ENCODE data around the gene RPS15A.

RPS15A gene

DNA sequence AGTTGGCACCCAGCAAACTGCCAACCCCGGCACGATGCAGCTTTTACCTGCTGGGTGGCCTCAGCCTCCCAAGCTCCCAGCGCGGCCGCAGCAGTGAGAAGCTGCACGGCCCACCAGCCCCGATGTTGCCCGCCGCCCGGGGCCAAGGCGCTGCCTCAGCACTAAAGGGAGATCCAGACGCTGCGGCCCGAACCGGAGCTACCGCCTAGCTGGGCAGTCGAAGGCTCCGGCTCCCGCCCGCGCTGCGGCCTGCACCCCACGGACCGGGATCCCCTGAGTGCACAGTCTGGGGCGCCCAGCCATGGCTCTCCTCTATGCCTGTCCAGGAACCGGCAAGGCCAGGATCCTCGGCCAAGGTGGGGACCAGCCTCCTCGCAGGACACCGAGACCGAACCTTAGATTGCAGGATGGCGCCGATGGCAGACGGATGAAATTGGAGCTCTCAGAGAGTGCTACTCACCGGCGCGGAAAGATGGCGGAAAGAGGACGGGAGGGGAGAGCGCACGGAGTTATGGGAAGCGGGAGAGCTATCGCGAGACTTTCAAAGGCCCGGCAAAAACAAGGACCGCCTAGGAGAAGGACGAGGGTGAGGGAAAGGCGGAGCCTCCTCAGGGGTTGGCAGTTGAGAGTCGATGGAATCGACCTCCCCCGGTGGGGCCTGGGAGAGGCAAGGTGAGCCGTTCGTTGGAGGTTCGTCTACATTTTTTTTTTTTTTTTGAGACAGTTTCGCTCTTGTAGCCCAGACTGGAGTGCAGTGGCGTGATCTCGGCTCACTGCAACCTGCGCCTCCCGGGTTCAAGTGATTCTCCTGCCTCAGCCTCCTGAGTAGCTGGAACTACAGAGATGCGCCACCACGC is at the start of gene RPS15A:
RPS15A (minus strand) TSS at position 485 of the 857 bp plus-strand sequence. CDS start 1,221 bp downstream, outside the sequence.
- peak; percentile 97 for DNase-seq

DNA sequence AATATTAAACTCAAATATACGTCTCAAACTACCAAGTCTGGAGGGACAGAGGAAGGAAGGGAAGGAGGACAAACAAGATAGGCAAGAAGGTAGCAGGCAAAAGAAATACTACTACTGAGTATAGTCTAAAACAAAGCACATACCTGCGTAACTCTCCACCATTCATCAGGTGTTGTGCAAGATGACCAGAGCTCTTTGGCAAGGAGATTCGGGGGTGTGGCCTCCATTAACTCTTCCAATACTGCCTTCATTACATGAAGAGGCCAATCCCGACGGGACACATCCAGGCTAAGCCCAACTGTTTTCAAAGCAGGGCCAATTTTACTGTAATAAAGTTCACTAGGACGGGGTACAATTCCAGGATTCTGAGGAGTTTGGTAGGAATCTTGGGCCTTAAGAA is 49.4 kb upstream of the RPS15A start:
- DNase-seq, result no peak

DNA sequence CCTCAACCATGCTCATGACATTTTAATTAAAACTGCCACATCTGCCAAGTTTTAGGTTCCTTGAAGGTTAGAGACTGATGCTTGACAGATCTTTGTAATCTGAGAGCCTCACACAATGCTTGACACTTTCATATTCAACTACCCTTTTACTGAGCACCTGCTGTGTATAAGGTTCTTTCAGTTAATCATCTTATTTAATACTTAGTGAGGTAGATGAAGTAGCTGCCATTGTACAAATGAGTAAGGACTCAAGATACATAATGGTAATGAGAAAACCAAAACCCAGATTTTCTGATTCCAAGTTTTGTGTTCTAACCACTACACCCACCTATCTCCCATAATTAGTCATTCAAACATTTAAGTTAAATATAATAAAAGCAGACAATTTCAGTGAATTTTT is 46.6 kb upstream of the RPS15A start:
- DNase-seq, result no peak

DNA sequence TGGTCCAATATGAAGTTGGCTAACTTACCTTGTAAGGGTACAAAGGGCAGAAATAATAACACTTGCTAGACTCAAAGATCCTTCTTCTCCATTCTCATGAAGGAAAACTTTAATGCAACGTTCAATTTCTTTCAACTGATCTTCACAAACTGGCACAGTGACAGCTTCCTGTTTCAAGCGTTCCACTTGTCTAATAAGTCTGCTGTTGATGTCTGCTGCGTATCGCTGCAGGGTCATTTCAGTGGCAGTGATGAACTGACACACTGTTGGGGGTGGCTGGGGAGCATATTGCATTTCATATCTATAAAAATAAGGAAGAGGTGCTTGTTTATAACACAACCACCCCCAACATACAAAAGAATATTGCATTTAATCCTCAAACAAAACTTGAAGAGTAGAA is 44.7 kb upstream of the RPS15A start:
- DNase-seq, result no peak

DNA sequence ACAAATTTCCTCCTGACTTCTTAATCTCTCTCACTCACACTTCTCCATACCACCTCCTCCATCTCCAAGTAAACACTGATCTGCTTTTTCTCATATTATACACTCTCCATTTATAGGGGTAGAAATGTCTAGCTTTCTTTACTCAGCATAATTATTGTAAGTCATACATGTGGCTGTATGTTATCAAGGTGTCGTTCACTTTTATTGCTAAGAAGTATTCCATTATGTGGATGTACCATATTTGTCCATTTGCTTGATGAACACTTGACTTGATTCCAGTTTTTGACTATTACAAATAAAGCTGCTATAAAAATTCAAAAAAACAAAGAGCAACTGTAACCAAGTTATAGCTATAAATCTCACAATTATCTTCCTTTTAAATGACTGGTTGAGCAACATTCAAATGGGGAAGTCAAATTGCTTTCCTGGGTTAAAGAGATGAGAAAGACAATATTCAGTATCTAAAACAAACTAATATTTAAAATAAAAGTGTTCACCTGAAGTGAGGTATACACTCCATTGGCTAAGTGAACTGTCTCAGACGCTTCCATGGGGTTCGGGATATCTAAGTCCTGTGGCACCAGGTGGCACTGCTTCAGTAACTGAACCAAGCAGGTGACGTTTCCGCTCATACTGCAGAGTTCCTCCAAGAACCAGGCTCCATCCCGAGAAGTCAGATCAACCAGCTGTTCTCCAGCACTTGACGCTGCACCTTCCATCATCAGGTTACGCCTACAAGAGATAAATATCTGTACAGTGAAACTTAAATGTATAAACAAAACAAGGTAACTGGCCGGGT is 43.8 kb upstream of the RPS15A start:
- DNase-seq, result no peak

DNA sequence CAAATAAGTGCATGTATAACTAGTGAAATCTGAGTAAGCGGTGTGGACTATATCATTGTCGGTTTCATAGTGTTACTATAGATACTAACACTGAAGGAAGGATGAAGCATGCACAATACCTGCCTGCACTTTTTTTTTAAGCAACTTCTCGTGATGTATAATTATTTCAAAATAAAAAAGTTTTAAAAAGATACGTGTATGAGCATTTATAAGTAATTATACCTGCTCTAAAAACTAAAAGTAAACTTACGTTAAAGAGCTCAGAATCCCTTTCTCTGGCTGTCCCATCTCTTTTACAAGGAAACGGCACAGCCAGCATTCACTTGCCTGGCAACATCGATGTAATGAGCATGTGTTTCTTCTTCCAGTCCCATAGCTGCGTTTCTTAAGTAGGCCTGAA is 42.5 kb upstream of the RPS15A start:
- no peak for DNase-seq

DNA sequence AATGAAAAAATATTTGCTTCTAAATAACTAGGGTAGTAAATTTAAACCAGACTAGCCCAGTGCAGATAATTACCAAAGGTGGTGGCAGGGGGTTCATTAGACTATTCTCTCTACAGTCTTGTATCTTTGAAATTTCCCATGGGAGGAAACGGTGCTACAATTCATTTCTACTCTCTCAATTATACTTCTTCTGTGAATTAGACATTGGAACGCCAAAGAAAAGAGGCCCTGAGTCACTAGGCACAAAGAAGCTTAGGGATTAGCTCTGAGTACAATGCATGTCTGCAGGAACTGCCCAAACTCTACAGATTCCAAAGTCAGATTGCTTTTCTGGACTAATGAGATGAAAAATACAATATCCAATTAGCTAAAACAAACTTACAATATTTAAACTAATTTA is 41.9 kb upstream of the RPS15A start:
- DNase-seq, result no peak

DNA sequence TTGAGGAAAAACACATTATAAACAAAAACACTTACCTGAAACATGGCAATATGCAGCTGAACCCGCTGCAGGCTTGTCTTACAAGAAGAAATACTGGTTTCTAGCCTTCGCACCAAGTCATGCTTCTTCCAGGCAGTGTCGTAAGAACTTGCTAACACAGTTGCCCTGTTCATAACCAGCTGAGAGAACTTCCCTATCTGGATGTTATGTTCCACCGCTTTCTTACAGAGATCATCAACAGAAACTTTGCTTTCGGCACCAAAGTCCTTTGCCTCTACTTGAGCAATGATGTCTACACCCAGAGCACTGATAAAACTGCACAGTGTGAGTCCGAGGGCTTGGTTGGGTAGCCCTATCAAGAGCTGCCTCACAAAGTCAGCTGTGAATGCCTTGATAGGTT is 39.1 kb upstream of the RPS15A start:
- no peak for DNase-seq

DNA sequence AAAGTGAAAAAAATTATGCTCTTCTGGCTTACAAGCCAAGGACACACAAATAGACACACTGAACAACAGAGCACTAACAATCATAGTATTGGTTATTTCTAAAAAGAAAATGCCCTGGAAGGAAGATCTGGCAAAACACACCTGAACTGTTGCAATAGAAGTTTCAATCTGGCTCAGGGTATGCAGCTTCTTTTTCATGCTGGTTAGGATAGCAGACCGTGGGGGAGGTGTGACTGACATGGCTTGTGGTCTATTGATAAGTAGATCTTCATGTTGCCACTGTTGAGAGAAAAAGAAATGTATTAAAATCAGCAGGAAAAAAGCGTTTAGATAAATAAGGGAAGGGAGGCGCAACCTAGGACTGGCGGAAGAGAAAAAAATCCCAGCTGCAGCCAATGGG is 37.8 kb upstream of the RPS15A start:
- DNase-seq, result no peak

DNA sequence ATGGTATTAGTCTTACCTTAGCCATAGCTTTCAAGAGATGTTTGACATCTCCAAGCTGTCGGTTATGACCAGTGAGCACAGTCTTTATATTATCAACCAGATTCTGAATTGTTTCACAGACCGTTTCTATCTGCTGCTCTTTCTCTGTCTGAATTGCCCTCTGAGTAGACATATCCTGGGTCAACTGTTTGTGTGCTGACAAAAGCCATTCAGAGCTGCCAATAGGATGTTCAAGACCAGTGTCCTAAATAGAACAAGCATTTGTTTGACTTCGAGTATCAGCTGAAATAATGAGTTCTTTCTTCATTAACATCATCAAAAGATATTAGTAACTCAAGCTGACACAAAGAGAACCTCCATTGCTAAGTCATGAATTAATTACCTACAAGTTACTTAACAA is 26.2 kb upstream of the RPS15A start:
- no peak for DNase-seq

DNA sequence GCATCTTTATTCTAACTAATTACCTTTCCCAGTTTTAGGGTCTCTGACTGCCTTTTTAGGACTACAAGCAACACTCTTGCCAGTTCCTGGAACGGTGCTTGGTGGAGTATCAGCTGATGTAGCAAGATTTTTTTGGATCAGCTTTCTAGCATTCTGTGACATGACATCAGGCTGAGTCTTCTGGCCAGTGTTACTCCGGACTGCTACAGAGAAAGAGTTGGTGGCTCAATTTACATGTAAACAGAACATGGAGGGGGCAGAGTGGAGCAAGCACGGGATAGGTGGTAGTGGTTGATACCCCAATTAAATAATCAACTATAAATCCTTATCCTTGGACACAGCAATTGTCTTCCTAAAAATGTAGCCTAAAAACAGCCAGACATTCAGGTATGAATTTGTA is 21.8 kb upstream of the RPS15A start:
- DNase-seq, result no peak

DNA sequence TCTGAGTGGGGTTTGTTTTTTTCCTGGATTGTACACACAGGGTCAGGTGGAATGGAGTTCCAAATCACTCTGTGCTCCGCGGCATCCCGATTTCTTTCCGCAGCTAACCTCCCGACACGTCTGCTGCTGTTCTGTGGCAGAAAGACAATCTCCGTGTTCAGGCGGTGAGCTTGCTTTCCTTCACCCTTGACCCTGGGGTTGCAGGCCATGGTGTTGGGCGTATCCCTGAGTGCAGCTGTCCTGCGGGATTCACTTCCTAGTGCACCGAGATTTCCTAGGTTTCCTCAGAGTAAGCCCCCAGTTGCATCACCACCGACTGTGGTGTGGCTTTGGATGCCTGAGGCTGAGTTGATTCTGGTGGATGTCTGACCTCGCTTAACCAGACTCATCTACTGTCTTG is 19.0 kb upstream of the RPS15A start:
- DNase-seq, result no peak

DNA sequence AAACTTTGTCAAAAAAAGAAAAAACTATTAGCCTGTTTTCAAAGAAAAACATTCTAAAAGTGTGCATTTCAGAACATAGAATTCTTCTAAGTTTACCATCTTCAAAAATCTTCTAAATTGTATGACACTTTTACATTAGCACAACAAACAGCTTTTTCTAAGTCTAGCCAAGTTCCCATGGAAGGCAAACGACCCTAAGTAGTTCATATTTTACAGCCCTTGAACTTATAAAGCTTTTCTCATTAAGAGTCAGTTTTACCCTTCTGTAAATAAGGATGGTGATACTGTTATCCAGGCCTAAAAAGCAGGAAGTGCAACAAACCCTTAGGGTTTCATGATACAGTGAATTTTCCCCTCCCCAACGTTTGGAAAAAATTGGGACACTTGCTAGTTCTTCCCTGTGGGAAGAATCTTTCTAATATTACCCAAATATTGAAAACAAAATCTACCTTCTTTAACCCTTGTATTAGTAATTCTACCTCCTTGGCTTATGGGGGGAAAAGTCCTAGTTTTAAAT is 15.2 kb upstream of the RPS15A start:
- no peak for DNase-seq

DNA sequence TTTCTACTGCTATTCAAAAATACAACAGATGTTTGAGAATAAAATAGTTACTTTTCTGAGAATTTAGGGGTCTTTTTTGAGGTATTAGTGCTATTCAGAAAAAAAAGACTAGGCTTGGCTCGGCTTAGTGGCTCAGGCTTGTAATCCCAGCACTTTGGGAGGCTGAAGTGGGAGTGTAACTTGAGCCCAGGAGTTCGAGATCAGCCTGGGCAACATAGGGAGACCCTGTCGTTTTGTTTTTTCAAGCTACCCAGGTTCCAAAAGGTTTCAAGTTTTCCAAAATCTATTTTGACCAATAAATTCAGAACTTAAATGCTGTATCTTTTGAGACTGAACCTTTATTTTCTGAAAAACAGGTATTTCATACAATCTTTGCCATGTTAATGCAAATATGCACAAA is 14.4 kb upstream of the RPS15A start:
- DNase-seq, result no peak

DNA sequence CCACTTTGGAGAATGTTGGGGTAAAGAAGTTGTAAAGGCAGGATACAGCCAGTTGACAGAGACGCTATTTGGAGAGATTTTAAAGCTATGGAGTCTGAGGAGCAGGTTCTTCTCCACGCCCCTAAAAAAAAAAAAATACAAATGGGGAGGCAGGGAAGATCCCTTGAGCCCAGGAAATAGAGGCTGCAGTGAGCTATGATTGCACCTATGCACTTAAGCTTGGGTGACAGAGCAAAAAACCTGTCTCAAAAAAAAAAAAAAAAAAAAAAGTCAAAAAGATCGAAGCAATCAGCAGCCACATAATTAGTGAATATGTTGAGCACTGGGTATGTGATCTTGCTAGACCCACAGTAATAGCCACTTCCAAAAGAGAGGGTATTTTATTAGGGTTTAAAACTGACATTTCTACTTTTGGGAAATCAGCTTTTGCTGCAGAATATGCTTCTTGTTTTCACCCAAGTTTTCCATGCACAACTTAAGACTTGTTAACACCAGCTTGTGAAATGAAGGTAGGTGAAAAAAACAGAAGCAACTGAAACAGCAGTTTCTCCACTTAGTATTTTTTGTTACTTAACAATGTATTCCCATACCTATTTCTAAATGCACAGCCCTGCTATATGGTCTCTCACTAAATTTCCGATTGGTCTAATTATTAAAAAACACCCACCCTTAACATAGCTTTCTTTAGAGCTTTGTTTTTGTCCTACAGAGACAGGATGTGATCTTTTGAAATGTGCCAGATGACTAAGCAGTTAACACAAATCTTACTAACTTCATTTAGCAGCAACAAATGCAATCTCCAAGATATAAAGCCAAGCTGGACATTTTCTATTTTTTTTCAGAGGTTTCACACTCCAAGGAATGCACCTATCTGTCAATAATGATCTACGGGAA is 13.7 kb upstream of the RPS15A start:
- no peak for DNase-seq

DNA sequence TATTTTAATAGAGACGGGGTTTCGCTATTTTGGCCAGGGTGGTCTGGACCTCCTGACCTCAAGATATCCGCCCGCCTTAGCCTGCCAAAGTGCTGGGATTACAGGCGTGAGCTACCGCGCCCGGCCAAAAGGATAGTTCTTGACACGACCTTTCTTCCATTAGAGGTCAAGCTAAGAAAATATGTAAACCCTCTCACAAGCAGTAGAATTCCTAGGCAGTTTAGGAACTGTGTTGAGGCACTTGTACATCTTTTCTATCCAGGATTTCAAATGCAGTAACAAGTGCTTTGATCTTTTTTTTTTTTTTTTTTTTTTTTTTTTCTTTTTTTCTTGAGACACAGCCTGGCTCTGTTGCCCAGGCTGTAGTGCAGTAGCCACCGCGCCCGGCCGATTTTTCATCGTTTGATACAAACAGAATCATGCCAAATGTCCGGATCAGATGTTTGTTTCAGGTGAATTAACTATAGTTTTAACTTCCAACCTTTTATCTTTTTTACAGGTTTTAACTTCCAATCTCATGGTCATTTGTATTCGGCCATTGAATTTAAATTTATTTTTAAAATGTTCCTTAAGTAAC is 12.7 kb upstream of the RPS15A start:
- no peak for DNase-seq

DNA sequence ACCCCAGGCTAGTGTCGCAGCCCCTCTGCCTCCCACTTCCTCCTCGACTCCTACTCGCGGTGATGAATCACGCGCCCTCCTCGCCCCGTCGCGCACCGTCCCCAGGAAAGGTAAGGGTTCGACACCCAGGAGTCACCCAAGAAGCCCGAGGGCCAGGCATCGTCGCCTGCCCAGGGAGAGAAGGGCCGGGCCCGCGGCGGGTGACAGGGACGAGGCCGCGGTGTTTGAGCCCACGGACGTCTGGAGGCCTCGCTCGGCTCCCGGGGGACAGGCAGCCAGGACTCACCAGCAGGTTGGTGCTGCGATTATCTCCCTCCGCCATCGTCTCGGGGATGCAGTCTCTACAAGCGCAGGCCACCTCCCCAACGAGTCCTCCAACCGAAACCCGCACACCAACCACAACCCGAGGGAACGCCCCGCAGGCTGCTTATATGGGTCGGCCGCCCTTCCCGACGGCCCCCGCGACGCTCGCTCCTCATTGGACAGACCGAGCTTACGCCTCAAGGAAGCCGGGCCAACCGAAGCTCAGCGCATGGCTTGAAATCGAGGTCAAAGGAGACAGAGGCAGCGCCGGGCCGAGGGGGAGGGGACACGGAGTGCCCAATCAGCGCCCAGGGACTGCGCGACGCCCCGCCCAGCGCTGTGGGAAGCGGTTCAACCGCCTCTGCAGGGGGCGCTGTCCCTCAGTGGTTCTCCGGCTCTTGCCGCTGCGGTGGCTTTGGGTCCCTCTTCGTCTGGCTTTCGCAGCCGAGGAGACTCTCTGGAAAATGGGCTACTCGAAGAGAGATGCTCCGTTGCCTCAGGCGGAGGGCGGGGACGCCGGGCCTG is 11.2 kb upstream of the RPS15A start, which contains the start of gene ARL6IP1:
ARL6IP1 (minus strand) TSS at position 405 of the 828 bp plus-strand sequence; CDS start at position 322, 83 bp downstream.
- peak; percentile 99 for DNase-seq

DNA sequence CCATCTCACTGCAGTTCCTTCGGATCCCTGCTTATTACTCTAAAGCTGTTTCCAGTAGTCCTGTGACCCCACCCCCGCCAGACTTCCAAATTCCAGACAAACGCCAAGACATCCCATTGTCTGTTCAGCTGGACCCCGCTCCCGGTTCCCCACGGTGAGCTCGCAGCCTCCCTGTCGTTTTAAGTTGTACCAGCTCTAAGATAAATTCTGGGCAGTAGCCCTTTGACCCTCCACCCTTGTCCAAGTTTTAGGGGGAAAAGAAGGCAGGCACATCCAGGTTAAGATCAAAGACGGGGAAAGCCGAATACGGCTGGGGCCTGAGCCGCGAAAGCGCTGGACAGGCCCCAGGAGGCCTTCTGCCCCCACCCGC is 10.6 kb upstream of the RPS15A start:
- no peak for DNase-seq

DNA sequence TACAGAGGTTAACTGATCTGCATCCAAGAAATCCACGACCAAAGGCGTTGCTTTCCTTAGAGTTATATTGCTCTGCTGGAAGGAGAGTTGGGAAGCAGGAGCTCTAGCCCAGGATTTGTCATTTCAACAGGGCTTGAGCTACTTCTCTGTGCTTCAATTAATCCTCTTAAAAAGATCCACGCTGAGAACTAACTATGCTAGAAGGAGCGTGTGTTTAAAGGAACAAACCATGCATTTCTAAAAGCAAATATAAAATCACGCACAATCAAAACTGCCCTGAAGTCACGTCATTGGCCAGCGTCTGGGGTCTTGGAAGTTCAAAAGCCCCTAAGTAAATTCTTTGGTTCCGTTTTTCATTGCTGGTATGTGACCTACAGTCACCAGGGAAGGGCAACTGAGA is 10.2 kb upstream of the RPS15A start:
- no peak for DNase-seq

DNA sequence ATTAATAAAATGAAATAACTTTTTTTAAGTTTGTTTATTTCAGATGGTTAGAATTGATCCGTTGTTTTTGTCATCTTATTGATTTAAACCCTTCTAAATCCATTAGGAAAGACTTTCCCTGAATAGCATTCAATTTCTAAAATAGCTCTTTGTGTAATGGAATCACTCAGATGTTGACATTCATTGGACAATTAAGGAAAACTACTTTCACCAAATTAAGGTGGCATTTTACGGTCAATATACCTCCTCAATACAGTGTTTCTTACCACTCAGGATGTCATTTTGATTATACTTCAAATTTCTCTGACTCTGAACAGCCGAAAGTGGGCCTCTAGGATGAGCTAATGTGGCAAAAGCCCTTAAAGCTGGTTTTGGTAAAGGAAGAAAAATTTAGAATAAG is 9.4 kb upstream of the RPS15A start:
- DNase-seq, result no peak

DNA sequence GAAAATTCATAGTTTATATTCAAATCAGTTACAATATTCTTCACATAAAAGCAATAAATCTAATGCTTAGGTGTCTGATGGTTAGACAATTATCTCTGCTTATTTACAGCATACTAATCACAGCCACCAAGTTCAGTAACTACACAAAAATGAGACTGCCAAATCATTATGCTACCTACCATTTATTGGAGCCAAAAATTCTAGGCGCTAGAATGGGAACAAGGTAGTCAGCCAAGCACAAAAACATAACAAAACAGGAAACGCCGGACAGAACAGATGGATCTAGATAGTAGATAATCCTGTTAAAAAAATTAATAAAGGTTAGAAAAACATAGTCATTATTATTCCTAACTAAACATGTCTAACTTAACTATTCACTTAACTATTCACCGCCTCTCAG is 7.6 kb upstream of the RPS15A start:
- DNase-seq, result no peak

DNA sequence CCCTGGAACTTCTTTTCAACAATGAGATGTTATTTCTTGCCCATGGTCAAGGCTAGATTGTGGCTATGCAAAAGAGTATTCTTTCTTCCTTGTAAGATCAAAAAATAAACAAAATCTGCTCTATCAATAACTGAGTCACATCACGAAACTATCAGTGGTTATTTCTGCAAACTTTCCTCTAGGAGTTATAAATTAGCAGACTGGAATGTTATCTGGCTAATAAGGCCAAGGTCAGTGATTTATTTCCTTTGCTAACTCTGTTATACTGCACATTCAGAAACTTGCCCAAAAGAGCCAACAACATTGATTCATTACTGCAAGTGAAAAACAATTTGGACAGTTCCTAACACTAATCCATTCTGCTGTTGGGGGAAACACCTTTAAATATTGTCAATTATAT is 6.2 kb upstream of the RPS15A start:
- no peak for DNase-seq
